ENCODE data around the gene OGFOD2.

Gene OGFOD2

GRCh38 chr12:122984612-122985337 lies 9.7 kb downstream of the OGFOD2 start (continued):
- no peak for TF ChIP-seq PATZ1 (CRISPR knock-in tag; IDR thresholded peaks at IDR 0.05; ENCODE audit: borderline replicate concordance)

DNA sequence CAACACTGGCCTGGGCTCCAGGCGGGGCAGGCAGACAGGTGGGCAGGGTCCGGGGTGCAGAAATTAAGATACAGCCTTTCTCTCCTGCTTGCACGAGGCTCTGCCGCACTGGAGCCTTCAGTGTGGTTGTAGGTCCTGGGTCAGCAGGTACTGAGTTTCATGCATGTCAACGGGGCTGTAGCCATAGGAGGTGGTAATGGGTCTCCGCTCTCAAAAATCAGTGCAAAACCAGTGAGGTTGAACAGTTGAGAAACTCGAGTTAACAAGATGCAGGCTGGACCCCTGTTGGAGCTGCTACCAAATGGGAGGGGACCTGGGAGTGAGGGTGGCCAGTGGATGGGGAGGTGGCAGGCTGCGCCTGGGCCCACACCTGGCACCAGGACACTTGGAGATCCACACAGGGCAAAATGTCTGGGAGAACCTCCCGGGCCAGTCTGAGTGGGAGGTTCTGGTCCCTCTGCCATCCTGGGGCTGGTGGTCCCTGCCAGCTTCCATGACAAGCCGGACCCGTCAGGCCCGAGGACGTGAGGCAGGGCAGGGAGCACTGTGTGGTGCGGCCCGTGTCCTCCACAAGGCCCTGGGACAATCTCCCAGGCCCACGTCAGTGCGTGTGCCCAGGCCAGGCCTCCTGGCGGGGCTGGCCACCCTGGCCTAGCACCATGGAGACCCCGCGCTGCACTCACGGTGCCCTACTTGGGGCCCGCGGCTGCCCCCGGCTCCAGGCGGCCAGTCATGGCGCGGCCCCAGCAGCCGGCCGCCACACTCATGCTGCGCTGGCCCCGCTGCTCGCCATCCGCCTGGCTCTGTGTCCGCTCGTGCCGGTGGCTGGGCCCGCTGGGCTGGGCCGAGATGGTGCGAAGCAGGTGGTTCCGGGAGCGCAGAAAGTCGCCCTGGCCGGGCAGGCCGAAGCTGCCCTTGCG lies 10.6 kb downstream of the OGFOD2 start:
- TF ChIP-seq BACH2 (CRISPR knock-in tag; IDR thresholded peaks at IDR 0.05; ENCODE audit: borderline replicate concordance) = no peak
- no peak for TF ChIP-seq RARB (CRISPR knock-in tag; IDR thresholded peaks at IDR 0.05)
- no peak for TF ChIP-seq TSHZ2 (CRISPR knock-in tag; IDR thresholded peaks at IDR 0.05)
- TF ChIP-seq ZFP30 (CRISPR knock-in tag; IDR thresholded peaks at IDR 0.05) = no peak
- TF ChIP-seq POU6F1 (CRISPR knock-in tag; IDR thresholded peaks at IDR 0.05; ENCODE audit: borderline replicate concordance, low read depth) = no peak
- TF ChIP-seq, protein P1, sequence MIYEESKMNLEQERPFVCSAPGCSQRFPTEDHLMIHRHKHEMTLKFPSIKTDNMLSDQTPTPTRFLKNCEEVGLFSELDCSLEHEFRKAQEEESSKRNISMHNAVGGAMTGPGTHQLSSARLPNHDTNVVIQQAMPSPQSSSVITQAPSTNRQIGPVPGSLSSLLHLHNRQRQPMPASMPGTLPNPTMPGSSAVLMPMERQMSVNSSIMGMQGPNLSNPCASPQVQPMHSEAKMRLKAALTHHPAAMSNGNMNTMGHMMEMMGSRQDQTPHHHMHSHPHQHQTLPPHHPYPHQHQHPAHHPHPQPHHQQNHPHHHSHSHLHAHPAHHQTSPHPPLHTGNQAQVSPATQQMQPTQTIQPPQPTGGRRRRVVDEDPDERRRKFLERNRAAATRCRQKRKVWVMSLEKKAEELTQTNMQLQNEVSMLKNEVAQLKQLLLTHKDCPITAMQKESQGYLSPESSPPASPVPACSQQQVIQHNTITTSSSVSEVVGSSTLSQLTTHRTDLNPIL (CRISPR knock-in tag; IDR thresholded peaks at IDR 0.05; ENCODE audit: low read depth) = no peak
- TF ChIP-seq ZNF70 (CRISPR knock-in tag; IDR thresholded peaks at IDR 0.05) = no peak
- no peak for TF ChIP-seq PATZ1 (CRISPR knock-in tag; IDR thresholded peaks at IDR 0.05; ENCODE audit: borderline replicate concordance)
- TF ChIP-seq ESRRG (CRISPR knock-in tag; IDR thresholded peaks at IDR 0.05) = no peak
- no peak for TF ChIP-seq CSDC2 (CRISPR knock-in tag; IDR thresholded peaks at IDR 0.05)
- no peak for TF ChIP-seq CSRNP3 (CRISPR knock-in tag; IDR thresholded peaks at IDR 0.05)
- no peak for TF ChIP-seq ZNF565 (CRISPR knock-in tag; conservative IDR thresholded peaks at IDR 0.05; ENCODE audit: low read depth)
- no peak for TF ChIP-seq GLIS3 (CRISPR knock-in tag; IDR thresholded peaks at IDR 0.05)
- TF ChIP-seq ARNTL (CRISPR knock-in tag; IDR thresholded peaks at IDR 0.05; ENCODE audit: borderline replicate concordance, low read depth) = no peak
- no peak for TF ChIP-seq ISL1 (CRISPR knock-in tag; IDR thresholded peaks at IDR 0.05)
- no peak for TF ChIP-seq TOX (CRISPR knock-in tag; IDR thresholded peaks at IDR 0.05; ENCODE audit: borderline replicate concordance)
- no peak for TF ChIP-seq TCF4 (CRISPR knock-in tag; IDR thresholded peaks at IDR 0.05; ENCODE audit: borderline replicate concordance)
- no peak for TF ChIP-seq ZNF8 (CRISPR knock-in tag; IDR thresholded peaks at IDR 0.05)
- ATAC-seq = no peak
